Measurements from ENCODE around the gene DDOST. TPM values are rescaled to one million over a fixed set of nuclear protein-coding genes. Genes with fewer than 3 reads are reported as not detected.
A peak's percentile ranks its signal among the peaks of the same experiment; 100 is the strongest.

DDOST gene
- total RNA-seq, 1 donor from 2014 or later = 179 TPM

DNA sequence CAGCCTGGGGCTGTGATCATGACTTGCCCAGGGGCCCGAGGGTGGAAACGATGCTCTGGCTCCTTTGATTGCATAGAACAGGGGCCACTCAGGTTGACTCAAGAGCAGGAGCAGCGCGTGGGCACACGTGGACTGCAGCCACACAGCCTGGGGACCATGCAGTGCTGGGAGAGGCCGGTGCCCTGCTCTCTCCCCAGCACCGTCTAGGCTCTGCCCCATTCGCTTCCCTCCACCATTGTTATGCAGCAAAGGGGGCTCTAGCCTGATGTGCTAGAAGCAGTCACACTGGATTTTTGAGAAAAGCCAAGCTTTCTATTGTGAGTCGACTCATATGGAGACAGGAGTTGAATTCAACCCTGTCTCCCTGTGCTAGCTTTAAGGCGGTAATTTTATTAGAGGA, 19.2 kb downstream of the DDOST start:
- no peaks in the 10 kb centered on the region for H3K36me3 Mint-ChIP-seq (ENCODE audit: low read depth)
- H3K9me3 Mint-ChIP-seq = no peaks in the 10 kb centered on the region
- no peaks in the 10 kb centered on the region for H3K4me1 Mint-ChIP-seq
- H3K27ac Mint-ChIP-seq (ENCODE audit: unreplicated experiment) = no peak overlapping the region
- TF ChIP-seq, protein P1, sequence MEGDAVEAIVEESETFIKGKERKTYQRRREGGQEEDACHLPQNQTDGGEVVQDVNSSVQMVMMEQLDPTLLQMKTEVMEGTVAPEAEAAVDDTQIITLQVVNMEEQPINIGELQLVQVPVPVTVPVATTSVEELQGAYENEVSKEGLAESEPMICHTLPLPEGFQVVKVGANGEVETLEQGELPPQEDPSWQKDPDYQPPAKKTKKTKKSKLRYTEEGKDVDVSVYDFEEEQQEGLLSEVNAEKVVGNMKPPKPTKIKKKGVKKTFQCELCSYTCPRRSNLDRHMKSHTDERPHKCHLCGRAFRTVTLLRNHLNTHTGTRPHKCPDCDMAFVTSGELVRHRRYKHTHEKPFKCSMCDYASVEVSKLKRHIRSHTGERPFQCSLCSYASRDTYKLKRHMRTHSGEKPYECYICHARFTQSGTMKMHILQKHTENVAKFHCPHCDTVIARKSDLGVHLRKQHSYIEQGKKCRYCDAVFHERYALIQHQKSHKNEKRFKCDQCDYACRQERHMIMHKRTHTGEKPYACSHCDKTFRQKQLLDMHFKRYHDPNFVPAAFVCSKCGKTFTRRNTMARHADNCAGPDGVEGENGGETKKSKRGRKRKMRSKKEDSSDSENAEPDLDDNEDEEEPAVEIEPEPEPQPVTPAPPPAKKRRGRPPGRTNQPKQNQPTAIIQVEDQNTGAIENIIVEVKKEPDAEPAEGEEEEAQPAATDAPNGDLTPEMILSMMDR (conservative IDR thresholded peaks at IDR 0.05) = no peak
- no peak overlapping the region for H3K4me3 Mint-ChIP-seq
- DNase-seq (ENCODE audit: low read depth, low spot score) = no peak
- H3K27me3 Mint-ChIP-seq (ENCODE audit: low read depth) = no peaks in the 10 kb centered on the region

DNA sequence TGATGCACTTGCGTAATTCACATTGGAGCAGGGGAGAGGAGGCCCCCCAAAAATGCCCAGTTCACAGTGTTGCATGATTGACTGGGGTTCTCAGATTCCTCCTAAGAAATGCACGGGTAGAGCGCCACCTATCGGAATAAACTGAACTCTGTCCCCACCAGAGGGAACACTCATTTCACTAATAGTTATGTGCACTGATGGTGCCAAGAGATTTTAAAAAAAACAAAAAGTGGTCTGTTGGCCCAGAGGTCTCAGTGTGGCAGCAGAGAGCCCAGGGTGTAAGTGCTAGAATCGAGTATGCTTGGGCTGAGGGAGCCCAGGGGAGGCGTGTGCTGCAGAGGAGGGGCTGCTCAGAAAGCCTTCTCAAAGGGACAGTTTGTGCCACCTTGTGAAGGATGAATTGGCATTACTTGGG, 21.0 kb downstream of the DDOST start:
- peak; percentile 57 for DNase-seq (ENCODE audit: low read depth, low spot score)
- Mint-ChIP-seq H3K27ac (ENCODE audit: unreplicated experiment) (no peak overlapping the region), H3K27me3 (ENCODE audit: low read depth) (no peaks in the 10 kb centered on the region), H3K36me3 (ENCODE audit: low read depth) (no peaks in the 10 kb centered on the region), H3K4me3 (peak overlapping the region; percentile 25), H3K4me1 (no peaks in the 10 kb centered on the region), H3K9me3 (no peaks in the 10 kb centered on the region)
- TF ChIP-seq, protein P1 (conservative IDR thresholded peaks at IDR 0.05) = peak; percentile 90

- TF ChIP-seq, protein P1 (conservative IDR thresholded peaks at IDR 0.05) = no peak
- no peak overlapping the region for H3K27ac Mint-ChIP-seq (ENCODE audit: unreplicated experiment)
- peak overlapping the region; percentile 62 for H3K4me3 Mint-ChIP-seq
- no peaks in the 10 kb centered on the region for H3K36me3 Mint-ChIP-seq (ENCODE audit: low read depth)
- peaks cover 19% of the 10 kb centered on the region for H3K4me1 Mint-ChIP-seq
- H3K9me3 Mint-ChIP-seq = no peaks in the 10 kb centered on the region
- no peaks in the 10 kb centered on the region for H3K27me3 Mint-ChIP-seq (ENCODE audit: low read depth)
- no peak for DNase-seq (ENCODE audit: low read depth, low spot score)
Observed at GRCh38 chr1:20636785-20637347, 24.3 kb downstream of the DDOST start.

GRCh38 chr1:20634594-20635084, 26.5 kb downstream of the DDOST start:
- no peak for DNase-seq (ENCODE audit: low read depth, low spot score)
- H3K36me3 Mint-ChIP-seq (ENCODE audit: low read depth) = no peaks in the 10 kb centered on the region
- TF ChIP-seq, protein P1 (conservative IDR thresholded peaks at IDR 0.05) = no peak
- H3K9me3 Mint-ChIP-seq = no peaks in the 10 kb centered on the region
- peaks cover 19% of the 10 kb centered on the region for H3K4me1 Mint-ChIP-seq
- peak overlapping the region; percentile 91 for H3K4me3 Mint-ChIP-seq
- H3K27ac Mint-ChIP-seq (ENCODE audit: unreplicated experiment) = no peak overlapping the region
- H3K27me3 Mint-ChIP-seq (ENCODE audit: low read depth) = no peaks in the 10 kb centered on the region

DNA sequence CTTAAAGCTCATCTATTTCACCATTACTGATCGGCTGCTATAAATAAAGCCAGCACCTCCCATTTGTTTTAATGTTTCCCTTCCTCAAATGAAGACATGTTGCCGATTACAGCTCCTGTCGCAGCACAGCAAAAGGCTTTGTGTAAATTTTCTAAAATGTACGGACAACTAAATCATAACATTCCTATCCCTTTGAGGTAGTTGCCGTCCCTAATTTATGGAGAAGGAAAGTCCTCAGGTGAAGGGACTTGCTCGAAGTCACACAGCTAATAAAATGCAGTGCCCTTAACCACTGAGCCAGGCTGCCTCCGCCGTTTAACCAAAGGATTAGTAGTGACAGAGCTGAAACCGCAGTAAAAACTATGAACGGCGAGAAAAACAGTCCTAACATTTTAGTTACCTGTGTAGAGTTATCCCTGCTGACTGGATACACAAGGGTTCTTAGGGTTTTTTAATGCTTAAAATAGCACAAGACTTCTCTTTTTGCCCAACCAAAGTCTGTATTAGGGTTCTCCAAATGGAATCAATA, 27.0 kb downstream of the DDOST start:
- peaks cover 3% of the 10 kb centered on the region for H3K9me3 Mint-ChIP-seq
- no peak for DNase-seq (ENCODE audit: low read depth, low spot score)
- H3K27ac Mint-ChIP-seq (ENCODE audit: unreplicated experiment) = peak overlapping the region; percentile 71
- H3K4me1 Mint-ChIP-seq = peaks cover 19% of the 10 kb centered on the region
- TF ChIP-seq, protein P1 (conservative IDR thresholded peaks at IDR 0.05) = no peak
- H3K36me3 Mint-ChIP-seq (ENCODE audit: low read depth) = no peaks in the 10 kb centered on the region
- H3K4me3 Mint-ChIP-seq = peak overlapping the region; percentile 91
- peaks cover 2% of the 10 kb centered on the region for H3K27me3 Mint-ChIP-seq (ENCODE audit: low read depth)
